Cerebellar cortex (tissue), 1 donor: Measurements from ENCODE around the gene VDR.

ENCODE experiments used
- DNase-seq: peaks from one replicate; pipeline ENCODE4 v3.0.0-alpha.2; 2015; ENCODE audit warnings: low spot score

The VDR gene

DNA sequence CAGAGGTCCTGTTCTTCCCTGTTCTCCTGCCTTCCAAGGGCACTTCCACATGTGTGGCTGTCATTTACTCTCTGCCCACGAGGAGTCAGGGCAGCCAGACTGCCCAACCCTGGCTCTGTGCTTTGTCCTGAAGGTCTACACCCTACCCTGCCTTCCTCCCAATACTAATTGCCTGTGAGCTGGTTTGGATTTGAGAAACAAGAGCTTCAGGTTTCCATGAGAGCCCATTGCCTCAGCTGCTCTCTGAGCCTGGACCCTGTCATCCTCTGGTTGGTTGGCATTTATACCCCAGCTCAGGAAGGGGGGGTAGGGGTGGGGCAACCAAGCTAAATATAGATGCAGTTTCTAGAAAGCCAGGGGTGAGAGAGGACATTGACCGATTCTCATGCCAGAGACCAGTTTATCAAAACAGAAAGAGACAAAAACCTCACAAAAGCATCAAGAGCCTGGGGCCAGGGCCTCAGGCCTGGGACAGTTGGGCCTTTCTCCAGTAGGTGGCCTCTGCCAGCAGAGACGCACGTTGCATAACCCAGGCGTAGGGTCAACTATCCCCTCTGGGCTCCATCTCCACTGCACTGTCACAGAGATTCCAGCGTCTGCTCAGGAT is 34.5 kb downstream of the VDR start:
- peak; percentile 13 for DNase-seq

DNA sequence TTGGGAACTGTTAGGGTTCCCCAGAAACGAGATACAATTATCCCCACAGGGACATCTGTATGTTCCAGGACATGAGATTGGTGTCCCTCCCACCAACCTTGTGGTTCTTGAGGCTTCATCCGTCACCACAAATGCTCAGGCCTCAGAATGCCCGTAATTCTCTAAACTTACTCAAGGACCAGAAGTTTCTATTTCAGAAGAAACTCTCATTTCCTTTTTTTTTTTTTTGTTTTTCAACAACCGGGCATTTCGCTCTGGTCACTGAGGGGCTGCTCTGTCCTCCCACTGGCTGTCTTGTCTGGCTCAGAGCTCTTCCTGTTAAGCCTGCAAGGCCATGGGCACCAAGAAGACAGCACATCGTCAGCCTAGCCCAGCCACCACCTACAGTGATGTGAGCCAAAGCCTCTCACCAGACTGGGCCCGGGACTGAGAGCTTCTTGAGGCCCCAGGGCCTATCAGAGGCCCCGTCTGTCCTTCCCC is 36.2 kb downstream of the VDR start:
- no peak for DNase-seq

DNA sequence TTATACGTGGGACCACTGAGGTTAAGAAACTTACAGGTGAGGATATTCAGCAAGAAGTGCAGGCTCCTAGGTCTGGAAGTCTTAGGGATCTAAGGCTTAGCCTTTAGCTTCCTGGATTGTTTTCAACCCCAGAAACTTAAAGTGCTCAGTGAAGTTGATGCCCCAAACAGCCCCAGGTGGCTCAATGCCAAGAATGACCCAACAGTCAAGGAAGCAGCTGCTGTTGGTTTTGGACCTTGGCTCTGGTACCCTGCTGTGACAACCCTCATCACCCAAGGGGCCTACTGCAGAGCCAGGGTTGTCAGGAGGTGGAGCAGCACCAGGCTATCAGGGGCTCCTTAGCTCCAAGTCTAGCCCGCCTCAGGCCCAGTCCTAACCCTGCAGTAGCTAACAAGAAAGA is 36.8 kb downstream of the VDR start:
- DNase-seq, result no peak

DNA sequence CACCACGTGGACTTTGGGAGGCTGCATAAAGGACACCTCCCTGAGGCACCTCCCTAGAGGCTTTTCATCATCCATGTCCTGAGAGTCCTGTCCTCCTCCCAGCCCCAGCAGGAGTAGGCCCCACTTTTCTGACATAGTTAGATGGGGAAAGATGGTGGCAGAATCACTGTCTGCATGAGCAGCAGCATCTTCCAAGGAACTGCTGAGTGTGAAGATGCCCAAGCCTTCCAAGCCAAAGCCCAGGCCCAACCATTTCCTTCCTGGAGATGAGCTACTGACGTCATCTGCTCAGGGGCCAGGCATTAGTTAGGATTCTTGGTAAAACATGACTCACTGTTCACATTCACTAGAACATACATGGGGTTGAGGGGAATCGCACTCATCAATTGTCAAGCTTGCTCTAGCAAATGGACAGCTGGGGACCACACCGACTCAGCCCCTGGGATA is 37.3 kb downstream of the VDR start:
- DNase-seq, result no peak

DNA sequence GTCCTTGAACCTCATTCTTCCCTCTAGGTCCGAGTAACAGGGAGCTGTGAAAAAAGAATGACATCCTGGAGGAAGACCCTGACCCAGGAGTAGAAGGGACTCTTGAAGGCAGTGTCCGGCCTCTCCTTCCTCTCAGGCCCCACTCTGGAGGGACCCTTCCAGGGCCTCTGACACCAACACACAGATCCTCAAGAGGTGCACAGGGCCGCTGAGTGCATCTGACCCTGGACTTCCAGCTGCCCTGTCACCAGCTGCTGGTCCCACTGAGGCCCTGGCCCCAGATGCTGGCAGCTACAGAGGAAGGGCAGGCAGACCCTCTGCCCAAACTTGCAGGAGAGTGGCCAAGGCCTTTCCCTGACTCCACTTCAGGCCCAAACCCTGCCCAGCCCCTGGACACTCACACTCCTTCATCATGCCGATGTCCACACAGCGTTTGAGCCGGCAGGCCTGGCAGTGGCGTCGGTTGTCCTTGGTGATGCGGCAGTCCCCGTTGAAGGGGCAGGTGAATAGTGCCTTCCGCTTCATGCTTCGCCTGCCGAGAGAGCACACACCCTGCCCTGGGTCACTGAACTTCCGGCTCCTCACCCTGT is 40.1 kb downstream of the VDR start:
- DNase-seq, result no peak

DNA sequence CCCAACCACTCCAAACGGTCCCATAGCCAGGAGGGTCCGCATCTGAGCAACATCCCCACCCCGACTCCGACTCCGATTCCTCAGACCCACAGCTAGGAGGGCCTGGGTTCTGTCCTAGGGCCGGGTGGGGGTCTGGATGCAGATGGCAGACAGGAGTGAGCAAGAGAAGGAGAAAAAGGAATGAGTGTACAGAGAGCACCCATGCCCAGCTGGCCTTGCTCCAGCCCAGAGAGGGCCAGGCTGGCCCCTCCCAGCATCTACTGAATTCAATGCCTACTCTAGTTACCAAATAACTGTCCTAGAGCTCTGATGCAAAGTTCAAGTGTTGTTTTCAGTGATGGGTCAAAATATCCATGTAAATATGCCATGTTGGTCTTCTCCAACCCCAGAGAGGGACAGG is 40.8 kb downstream of the VDR start:
- no peak for DNase-seq

DNA sequence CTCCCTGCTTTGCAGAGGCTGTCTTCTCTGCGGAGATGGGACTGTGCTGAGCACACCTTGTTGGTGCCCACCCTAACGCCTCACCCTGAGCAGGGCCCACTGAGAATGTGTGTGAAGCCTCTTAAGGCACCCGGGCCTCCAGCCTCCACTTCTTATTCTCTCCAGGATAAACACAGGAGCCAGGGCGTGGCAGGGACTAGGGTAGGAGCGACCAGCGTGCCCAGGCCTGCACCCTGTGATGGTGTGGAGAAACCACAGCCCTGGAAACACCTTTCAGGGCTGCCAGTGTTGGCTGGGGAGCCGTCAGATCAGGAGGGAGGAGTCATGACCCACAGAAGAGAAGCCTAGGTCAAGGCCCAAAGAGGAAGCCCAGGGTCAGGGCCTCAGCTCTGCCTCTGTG is 41.3 kb downstream of the VDR start:
- no peak for DNase-seq

DNA sequence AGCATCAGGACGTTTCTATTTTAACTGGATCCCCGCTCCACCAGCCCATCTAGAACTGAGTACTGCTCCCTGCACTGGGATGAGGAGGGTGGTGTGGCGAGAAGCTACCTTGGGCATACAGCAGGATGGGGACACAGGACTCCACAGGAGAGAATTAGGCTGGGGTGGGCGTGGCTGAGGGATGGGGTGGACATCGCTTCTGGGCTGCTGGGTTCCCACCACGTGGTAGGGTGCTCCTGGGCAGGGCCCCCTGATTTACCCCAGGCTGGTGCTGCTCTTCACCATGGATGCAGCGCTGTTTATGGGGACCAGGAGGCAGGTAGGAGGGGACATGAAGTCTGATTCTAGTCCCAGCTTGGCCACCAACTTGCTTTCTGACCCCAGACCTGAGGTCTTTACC is 41.9 kb downstream of the VDR start:
- no peak for DNase-seq

DNA sequence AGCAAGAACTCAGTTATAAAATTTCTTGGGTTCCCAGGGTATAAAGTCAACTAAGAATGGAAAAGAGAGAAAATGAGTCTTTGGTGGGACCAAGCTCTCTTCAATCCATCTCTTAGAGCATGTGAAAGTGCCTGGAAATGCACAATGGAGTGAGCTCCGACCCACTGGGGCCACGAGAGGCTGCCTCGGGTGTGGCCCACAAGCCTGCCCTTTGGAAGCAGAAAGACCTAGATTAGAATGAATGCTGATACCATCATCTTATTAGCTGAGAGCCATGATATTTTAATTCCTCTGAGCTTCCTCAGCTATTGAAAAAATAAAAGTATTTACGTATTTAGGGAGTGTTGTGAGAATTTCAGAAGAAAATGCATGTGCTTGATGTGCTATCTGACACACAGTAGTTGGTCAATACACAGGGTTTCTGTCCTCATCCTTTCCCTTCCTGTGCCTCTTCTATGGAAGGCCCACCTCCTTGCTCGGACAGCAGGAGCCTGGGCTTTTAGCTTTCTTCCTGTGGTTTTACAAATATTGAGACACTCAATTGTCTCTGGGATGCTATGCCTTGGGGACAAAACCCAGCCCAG is 42.5 kb downstream of the VDR start:
- DNase-seq, result no peak

DNA sequence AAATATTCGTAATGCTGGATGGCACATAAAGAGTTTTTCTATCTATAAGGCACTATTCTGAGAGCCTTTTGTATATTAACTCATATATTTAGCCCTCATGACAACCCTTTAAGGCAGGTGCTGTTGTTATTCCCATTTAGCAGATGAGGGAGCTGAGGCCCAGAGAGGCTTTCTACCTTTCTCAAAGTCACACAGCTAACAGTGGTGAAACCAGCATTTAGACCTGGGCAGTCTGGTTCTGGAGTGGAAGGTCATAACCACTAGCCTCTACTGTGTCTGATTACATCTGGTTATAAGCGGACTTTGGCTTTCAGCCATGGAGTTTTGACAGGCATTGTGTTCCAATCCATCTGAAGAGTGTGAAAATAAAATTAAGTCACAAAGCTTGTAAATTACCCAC is 43.9 kb downstream of the VDR start:
- DNase-seq, result no peak

DNA sequence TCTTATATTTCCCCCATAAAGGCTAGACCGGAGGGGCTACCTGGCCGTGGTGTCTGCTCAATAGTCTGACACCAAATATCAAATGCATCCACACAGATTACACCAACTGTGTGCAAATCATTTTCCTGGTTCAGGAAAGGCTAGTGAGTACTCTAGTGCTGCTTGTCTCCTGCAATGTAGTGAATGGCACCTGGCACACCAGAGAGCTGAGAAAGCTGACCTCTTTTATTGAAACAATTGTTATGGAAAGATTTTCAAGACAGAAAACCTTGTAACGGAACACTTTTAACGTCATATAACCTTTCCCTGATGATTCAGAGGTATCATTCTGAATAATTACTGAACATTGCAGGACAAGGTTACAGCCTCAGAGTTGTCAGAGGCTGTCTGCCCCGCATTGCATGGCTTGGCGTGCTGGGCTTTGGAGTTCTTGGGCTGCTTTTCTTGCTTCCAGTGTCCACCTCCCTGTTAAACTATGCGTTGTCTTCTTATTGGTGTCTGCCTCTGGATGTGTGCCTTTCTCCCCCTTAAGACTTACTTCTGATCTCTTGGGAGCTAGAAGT is 44.4 kb downstream of the VDR start:
- DNase-seq, result no peak

DNA sequence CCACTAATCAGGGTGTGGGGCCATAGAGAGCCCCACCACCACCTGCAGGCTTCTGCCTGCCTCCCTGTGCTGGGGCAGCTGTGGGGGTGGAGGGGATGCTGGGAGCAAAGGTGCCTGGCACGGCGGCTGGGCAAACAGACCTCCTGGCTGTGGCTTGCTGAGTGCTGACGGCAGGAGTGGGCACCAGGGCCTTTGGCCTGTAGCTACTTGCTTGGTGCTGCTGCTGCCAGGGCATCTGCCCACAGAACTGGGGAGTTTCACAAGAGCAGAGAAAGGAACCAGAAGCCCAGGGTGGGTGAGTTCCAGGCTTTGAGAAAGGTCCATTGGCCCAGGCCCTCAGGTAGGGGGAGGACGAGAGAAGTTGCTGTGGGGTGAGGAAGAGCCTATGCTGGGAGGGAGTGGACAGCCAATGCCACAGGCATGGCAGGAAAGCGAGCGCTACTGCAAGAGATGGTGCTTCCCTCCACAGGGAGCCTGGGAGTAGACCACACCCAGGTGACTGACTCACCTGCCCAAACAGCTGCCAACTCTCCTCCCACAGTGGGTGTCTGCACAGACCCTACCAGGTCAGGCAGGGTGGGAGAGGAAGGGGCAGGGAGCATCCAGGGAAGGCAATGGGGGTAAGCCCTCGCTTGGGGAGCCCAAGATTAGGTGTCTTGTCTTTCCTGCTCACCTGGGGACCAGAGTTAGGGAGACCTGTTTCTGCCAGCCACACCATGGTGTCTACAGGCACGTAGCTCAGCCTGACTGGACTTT is 46.1 kb downstream of the VDR start:
- no peak for DNase-seq

DNA sequence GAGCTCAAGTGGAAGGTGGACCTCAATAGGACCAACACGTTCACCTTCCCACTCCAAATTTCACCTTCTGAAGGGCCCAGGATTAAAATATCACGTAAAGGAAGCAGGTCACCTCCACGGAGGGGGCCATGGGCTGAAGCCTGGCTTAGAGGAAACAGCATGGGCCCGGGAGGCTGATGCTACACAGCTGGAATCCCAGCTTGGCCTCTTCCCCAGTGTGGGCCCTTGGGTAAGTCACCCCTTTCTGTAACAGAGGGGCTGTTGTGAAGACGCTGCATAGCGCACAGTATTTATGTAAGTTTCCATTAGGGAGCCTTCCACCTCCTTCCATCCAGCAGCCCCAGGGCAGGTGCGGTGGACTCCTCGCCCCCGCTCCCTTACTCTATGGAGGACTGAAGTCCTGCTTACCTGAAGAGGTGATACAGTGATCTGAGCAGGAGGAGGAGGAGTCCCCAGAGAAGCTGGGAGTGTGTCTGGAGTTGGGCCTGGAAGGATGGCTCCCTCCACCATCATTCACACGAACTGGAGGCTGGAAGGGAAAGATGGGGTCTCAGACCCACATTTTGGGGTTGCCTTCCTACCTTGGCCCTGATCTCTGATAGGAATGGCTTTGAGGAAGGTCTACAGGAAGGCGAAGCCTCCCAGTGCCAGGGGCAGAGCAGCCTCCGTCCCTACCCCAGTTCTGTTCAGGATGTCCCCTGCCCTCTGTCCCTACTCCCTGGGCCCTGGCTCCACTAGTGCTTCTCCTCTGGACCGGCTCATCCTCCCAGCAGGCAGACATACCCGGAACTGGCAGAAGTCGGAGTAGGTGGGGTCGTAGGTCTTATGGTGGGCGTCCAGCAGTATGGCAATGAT is 47.8 kb downstream of the VDR start:
- no peak for DNase-seq

DNA sequence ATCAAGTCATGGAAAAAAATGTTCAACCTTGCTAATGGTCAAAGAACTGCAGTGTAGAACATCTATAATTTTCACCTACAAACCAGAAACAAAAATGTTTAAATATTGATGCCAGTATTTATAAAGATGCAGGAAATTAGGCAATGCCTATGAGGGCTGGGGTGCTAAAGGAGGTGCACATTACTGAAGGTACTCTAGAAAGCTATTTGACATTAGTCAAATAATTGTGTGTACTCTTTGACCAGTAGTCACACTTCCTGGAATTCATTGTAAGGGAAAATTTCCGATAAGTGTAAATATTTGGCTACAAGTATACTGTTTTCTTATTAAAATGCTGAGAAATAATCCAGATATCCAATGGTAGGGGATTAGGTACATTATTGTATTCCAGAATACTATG is 48.7 kb downstream of the VDR start:
- no peak for DNase-seq

DNA sequence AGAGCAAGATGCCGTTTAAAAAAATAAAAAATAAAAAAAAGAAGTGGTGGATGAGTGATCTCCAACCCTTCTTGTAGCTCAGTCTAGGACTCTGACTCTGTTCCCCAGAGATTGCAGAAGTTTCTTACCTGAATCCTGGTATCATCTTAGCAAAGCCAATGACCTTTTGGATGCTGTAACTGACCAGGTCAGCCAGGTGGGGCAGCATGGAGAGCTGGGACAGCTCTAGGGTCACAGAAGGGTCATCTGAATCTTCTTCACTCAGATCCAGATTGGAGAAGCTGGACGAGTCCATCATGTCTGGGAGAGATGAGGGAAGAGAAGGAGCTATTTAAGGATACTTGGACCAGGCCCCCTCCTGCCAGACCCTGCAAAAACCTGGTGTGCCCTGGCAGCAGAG is 49.3 kb downstream of the VDR start:
- DNase-seq, result no peak

DNA sequence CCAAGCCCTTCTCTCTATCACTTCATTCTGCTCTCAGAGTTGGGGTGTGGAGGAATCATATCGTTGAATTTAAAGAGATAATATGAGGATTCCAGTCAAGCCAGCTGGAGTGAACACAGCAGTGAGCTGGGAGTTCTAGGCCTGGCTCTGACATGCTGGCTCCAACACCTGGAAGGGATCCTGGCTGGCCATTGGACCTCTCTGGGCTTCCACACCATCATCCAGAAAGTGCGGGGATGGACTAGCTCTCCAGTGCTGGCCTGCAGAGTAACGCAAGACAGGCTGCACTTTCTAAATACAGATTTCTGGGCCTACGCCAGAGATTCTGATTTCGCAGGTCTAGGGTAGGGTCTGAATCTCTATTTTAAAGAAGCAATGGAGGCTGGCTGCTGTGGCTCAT is 50.3 kb downstream of the VDR start:
- DNase-seq, result no peak

DNA sequence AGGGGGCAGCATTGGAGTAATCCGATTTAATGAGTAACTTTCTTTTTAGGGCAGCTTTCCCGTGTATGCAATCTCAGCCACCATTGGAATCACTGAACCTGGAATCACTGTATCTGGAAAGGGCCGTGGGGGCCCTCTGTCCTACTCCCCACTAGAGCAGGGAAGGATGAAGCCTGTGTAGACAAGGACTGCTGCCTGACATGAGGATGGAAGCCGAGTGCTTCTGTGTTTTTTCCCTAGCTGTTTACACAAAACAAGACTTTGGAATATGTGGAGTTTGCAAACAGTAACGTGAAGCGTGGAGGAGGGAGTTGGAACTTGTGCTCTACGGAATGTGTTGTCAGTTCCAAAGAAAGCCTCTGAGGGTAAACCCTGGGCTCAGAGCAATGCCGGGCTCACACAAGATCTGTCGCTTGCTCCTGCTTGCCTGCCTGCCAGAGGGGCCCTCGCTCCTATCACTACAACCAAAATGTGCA is 52.7 kb downstream of the VDR start:
- no peak for DNase-seq

DNA sequence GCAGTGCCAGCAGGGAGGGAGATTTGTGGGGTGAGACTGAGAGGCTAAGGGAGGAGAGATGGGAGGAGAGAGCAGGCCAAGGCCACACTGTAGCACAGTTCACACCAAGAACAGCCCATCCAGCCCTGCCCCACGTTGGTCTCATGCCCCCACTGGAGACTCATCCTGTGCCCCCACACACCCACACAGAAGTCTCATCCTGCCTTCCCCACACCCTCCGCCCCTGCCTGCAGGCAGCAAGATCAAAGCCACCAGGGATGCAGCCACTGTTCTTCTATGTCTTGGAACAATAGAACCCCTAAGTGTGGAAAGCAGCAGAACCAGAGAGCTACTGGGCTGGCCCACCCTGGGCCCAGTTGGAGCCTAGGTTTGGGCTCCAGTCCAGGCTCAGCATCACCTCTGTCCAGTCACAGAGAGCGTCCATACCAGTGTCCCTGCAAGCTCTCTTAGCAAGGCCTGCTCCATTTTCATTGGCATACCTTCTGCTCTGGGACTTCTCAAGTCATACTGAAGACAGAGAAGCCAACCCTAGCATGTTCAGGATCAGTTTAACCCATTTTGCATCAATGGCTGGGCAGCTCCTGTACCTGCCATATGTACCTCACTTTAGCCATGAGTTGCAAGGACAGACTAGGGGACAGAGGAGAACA is 53.4 kb downstream of the VDR start:
- no peak for DNase-seq

DNA sequence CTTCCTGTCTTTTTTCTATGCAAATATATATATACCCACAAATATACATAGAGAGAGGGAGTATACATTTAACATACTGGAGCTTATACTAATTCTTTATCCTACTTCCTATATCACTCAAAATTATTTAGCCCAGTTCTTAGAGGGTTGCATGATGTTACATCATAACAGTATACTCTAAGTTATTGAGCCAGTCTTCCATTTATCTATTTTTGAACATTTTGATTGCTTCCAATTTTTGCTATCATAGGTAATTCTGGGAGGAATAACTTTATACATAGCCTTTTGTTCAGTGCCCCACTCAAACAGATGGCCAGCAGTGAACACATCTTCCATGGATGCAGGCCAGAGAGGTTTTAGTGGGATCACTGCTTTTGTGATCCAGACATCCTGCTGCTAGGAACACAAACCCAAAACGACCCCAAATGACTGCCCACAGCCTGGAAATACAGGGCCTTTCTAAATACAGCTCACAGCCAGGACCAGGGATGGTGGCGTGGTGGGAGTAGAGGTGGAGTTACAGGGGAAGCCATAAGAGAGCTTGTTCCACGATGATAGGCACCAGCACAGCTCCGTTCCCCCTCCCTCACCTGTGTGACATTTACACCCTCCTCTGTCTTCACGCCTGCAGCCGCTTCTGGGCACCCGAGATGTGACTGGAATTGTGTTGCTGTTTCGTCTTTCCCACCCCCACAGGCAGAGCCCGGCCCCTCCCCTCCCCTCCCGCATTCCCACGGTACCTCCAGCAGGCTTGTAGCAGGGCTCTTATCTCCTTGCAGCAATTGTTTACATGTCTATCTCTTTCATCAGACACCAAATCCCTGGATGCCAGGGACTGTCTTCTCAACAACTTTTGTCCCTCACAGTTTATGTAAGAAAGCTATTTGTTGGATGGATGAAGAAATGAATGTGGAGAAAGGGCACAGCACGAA is 54.4 kb downstream of the VDR start:
- no peak for DNase-seq

DNA sequence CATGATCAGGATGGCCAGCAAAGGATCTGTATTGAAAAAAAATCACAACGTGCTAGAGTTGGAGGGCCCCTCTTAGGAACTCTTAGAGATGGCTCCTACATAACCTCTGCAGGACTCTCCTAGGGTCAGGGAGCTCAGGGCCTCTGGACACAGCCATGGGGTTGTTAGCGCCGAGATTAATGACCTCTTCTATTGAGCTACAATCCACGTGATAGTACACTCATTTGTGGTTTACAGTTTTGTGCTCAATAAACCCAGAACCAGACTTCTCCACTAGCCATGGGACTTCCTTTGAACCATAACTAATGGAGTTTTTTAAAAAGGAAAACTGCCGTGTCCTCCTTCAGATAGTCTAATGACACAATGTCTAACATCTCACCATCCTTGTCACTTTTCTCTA is 55.5 kb downstream of the VDR start:
- no peak for DNase-seq
